Activated CD4-positive, alpha-beta T cell treated with anti-CD3 and anti-CD28 coated beads, Interleukin-2, Interleukin-6, amounts not matched to agents 100 ng/mL and 50 ng/mL, durations not matched to agents 16 hours and 8 hours (primary cell): ENCODE data around the gene B4GALNT2.
"Not testable (repeated sequence)": the region's sequence is repeated elsewhere in the genome, so short reads cannot be mapped to it uniquely, and the experiment has no call there.

ENCODE experiments used
- DNase-seq: peaks from one replicate; pipeline ENCODE4 v3.0.0-alpha.2; 2020

B4GALNT2 gene

GRCh38 chr17:49183341-49183740 lies 50.8 kb downstream of the B4GALNT2 start:
- no peak for DNase-seq

GRCh38 chr17:49183801-49184200 lies 51.2 kb downstream of the B4GALNT2 start:
- no peak for DNase-seq

GRCh38 chr17:49184522-49184921 lies 52.0 kb downstream of the B4GALNT2 start:
- DNase-seq = not testable (repeated sequence)

GRCh38 chr17:49185381-49185780 lies 52.8 kb downstream of the B4GALNT2 start:
- not testable (repeated sequence) for DNase-seq

GRCh38 chr17:49187301-49187700 lies 54.7 kb downstream of the B4GALNT2 start:
- DNase-seq = no peak

- DNase-seq = no peak
Observed at GRCh38 chr17:49190932-49191331, 58.4 kb downstream of the B4GALNT2 start.

- peak; percentile 82 for DNase-seq
Observed at GRCh38 chr17:49191409-49191916, 58.9 kb downstream of the B4GALNT2 start.

- DNase-seq = peak; percentile 95
Observed at GRCh38 chr17:49191917-49192741, 59.6 kb downstream of the B4GALNT2 start.

- DNase-seq = peak; percentile 51
Observed at GRCh38 chr17:49193513-49194296, 61.1 kb downstream of the B4GALNT2 start.

GRCh38 chr17:49194297-49194607 lies 61.7 kb downstream of the B4GALNT2 start:
- no peak for DNase-seq

- peak; percentile 48 for DNase-seq
Observed at GRCh38 chr17:49195751-49196150, 63.2 kb downstream of the B4GALNT2 start.

- no peak for DNase-seq
Observed at GRCh38 chr17:49196520-49196919, 64.0 kb downstream of the B4GALNT2 start.

GRCh38 chr17:49197346-49197998 lies 64.9 kb downstream of the B4GALNT2 start:
- DNase-seq = no peak

- no peak for DNase-seq
Observed at GRCh38 chr17:49198211-49198610, 65.6 kb downstream of the B4GALNT2 start.

- DNase-seq = no peak
Observed at GRCh38 chr17:49200423-49201083, 68.0 kb downstream of the B4GALNT2 start.

- no peak for DNase-seq
Observed at GRCh38 chr17:49201481-49201927, 68.9 kb downstream of the B4GALNT2 start.

GRCh38 chr17:49203796-49204195 lies 71.2 kb downstream of the B4GALNT2 start:
- DNase-seq = no peak

- no peak for DNase-seq
Observed at GRCh38 chr17:49204516-49204915, 71.9 kb downstream of the B4GALNT2 start.

- no peak for DNase-seq
Observed at GRCh38 chr17:49209061-49209571, 76.5 kb downstream of the B4GALNT2 start.

- DNase-seq = peak; percentile 88
Observed at GRCh38 chr17:49210158-49211029, 77.8 kb downstream of the B4GALNT2 start, which contains the start of the genes ABI3 and GNGT2. TSS of gene ABI3 (plus strand) at chr17:49210707. CDS start at chr17:49210725, 18 bp downstream. TSS of gene GNGT2 (minus strand) at chr17:49210574. CDS start at chr17:49207422, 3,152 bp downstream.

- no peak for DNase-seq
Observed at GRCh38 chr17:49213399-49213798, 80.8 kb downstream of the B4GALNT2 start.
